ENCODE results near the gene RITA1. TPM values are rescaled to one million over a fixed set of nuclear protein-coding genes. Genes with fewer than 3 reads are reported as not detected.

The RITA1 gene
- total and polyA plus RNA-seq, 7 experiments from 2014 or later, result 6.4 to 28.9 (median 14.2) TPM

DNA sequence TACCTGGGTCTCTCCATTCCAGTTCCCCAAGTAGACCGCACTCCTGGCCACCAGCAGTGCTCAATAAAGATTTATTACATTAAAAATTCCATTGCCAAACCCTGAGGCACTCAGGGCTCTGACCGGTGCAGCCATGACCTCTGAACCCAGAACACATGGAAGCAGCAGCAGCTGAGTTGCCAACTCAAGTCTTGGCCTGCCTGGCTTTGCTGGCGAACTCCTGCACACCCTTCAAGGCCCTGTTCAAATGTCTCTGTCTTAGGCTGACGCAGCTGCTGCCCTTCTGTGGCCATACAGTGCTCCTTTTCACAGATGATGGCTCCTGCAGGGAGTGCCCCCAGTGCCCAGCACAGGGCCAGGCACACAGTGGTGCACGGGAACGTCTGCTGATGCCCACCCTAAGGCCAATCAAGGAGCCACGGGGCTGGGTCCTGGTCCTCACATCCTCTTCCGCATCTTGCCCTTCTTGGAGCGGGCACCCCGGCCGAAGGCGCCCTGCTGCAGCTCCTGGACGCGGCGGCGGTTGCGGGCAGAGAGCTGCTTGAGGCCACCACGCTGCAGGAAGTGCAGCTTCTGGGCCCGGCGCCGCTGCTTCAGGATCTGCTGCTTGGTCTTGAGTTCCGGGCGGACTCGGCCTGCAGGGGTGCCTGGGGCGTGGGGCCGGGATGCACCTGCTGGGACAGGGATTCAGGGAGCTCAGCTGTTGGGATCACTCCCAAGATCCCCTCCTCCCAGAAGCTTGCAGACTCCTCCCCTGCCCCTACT is 26.9 kb upstream of the RITA1 start:
- H3K36me3 Mint-ChIP-seq, result peaks cover 0 to 22% (median 10%) of the 10 kb centered on the region in 5 donors
- no peak overlapping the region for H3K27ac Mint-ChIP-seq
- CTCF ChIA-PET, result no interaction called here

DNA sequence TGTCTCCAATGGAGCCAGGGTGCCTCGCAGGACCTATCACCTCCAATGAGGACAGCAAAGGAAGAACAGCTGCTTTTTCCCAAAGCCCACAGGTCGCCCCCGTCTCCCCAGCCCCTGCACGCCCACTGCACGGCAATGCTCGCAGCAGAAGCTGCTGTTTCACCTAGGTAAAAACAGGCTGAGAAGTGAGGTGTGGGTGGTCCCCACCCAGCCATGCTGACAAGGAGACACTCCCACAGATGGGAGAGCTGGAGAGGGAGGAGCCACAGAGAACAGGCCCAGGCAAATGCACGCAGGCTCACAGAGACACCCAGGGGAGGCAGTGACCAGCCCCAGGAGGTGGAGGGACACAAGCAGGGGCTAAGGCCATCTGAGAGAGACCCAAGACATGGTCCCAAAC is 25.6 kb upstream of the RITA1 start:
- ATAC-seq, result no peak
- H3K4me3 Mint-ChIP-seq, result no peak overlapping the region
- peaks cover 0 to 22% (median 10%) of the 10 kb centered on the region in 5 donors for H3K36me3 Mint-ChIP-seq
- ChIA-PET CTCF (interaction anchor here (0.7 to 1.0 kb wide), 2 partner anchors 14 to 709 kb away, joined by 3 to 4 read pairs; no protein-coding TSS in a partner anchor), POLR2A (no interaction called here)
- Histone ChIP-seq H3K4me1 (ENCODE audit: control insufficient read depth in 2 of 2, insufficient read depth in 2 of 2, low read length in 2 of 2) (peaks cover 0 to 6% of the 10 kb centered on the region in 2 donors), H3K27ac (ENCODE audit: low read depth, low read length) (no peak overlapping the region), H3K4me3 (ENCODE audit: low read length) (no peak overlapping the region), H3K27me3 (ENCODE audit: control insufficient read depth in 2 of 2, insufficient read depth in 2 of 2, low read length in 2 of 2) (no peaks in the 10 kb centered on the region), H3K9me3 (ENCODE audit: control insufficient read depth in 2 of 3, low read length in 3 of 3) (no peaks in the 10 kb centered on the region), H3K36me3 (ENCODE audit: control insufficient read depth in 2 of 3, insufficient read depth in 3 of 3, low read length in 3 of 3) (peaks cover 6 to 77% (median 7%) of the 10 kb centered on the region in 3 experiments)
- no peaks in the 10 kb centered on the region for H3K9me3 Mint-ChIP-seq
- no peak overlapping the region for H3K27ac Mint-ChIP-seq
- intact Hi-C loops (cut with micrococcal nuclease), result loop anchor here in 1 of 2 donors (10.0 kb wide), 1 partner anchor 255 kb away; the partner anchor contains the start of gene OAS1
- DNase-seq, result no peak
- peaks cover 0 to 12% (median 5%) of the 10 kb centered on the region in 7 donors for H3K4me1 Mint-ChIP-seq
- peaks cover 0 to 4% (median 0%) of the 10 kb centered on the region in 5 donors for H3K27me3 Mint-ChIP-seq

More for the DNA sequence above, 26.9 kb upstream of the RITA1 start:
- intact Hi-C loops (cut with micrococcal nuclease), result loop anchor here in 1 of 2 donors (10.0 kb wide), 1 partner anchor 254 kb away; the partner anchor contains the start of gene OAS1
- no peaks in the 10 kb centered on the region for H3K9me3 Mint-ChIP-seq
- H3K27me3 Mint-ChIP-seq, result peaks cover 0 to 10% (median 0%) of the 10 kb centered on the region in 5 donors
- Histone ChIP-seq H3K27me3 (ENCODE audit: control insufficient read depth in 2 of 2, insufficient read depth in 2 of 2, low read length in 2 of 2) (no peaks in the 10 kb centered on the region), H3K9me3 (ENCODE audit: control insufficient read depth in 2 of 3, low read length in 3 of 3) (no peaks in the 10 kb centered on the region), H3K4me3 (ENCODE audit: low read length) (no peak overlapping the region), H3K4me1 (ENCODE audit: control insufficient read depth in 2 of 2, insufficient read depth in 2 of 2, low read length in 2 of 2) (peaks cover 0 to 15% of the 10 kb centered on the region in 2 donors), H3K27ac (ENCODE audit: low read depth, low read length) (no peak overlapping the region), H3K36me3 (ENCODE audit: control insufficient read depth in 2 of 3, insufficient read depth in 3 of 3, low read length in 3 of 3) (peaks cover 6 to 64% (median 7%) of the 10 kb centered on the region in 3 experiments)
- peak overlapping the region in 1 of 10 donors; percentile 20 for H3K4me3 Mint-ChIP-seq
- no peak for DNase-seq
- no peak for ATAC-seq
- H3K4me1 Mint-ChIP-seq, result peaks cover 0 to 16% (median 10%) of the 10 kb centered on the region in 7 donors
- POLR2A ChIA-PET, result no interaction called here

DNA sequence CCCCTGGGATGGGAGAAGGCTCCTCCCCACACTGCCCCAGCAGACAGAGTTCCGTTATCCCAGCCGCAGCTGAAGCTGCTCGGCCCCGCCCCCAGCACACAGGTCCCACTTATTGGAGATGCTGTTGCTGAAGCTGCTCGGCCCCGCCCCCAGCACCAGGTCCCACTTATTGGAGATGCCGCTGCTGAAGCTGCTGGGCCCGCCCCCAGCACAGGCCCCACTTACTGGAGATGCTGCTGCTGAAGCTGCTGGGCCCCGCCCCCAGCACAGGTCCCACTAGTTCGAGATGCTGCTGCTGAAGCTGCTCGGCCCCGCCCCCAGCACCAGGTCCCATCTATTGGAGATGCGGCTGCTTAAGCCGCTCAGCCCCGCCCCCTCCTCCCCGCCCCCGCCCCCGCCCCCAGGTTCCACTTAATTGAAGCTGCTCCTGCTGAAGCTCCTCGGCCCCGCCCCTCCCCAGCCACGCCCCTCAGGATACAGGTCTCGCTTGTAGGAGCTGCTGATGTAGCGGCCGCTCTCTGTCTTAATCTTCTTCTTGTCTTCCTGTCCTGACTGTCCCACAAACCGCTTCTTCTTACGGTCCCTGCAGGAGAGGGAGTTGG is 24.0 kb upstream of the RITA1 start:
- Histone ChIP-seq H3K36me3 (ENCODE audit: control insufficient read depth in 2 of 3, insufficient read depth in 3 of 3, low read length in 3 of 3) (peaks cover 6 to 93% (median 7%) of the 10 kb centered on the region in 3 experiments), H3K4me1 (ENCODE audit: control insufficient read depth in 2 of 2, insufficient read depth in 2 of 2, low read length in 2 of 2) (no peaks in the 10 kb centered on the region), H3K27me3 (ENCODE audit: control insufficient read depth in 2 of 2, insufficient read depth in 2 of 2, low read length in 2 of 2) (no peaks in the 10 kb centered on the region), H3K27ac (ENCODE audit: low read depth, low read length) (no peak overlapping the region), H3K9me3 (ENCODE audit: control insufficient read depth in 2 of 3, low read length in 3 of 3) (no peaks in the 10 kb centered on the region), H3K4me3 (ENCODE audit: low read length) (no peak overlapping the region)
- peaks cover 0 to 7% (median 0%) of the 10 kb centered on the region in 7 donors for H3K4me1 Mint-ChIP-seq
- ATAC-seq (no peak), DNase-seq (no peak)
- peaks cover 0 to 32% (median 11%) of the 10 kb centered on the region in 5 donors for H3K36me3 Mint-ChIP-seq
- intact Hi-C loops (cut with micrococcal nuclease), result no loop called here
- H3K27ac Mint-ChIP-seq, result peak overlapping the region in 2 of 9 donors; percentile 8 to 37
- POLR2A ChIA-PET, result interaction anchor here (0.7 kb wide), 1 partner anchor 67 kb away, joined by 3 read pairs; no protein-coding TSS in a partner anchor
- H3K27me3 Mint-ChIP-seq, result no peaks in the 10 kb centered on the region
- H3K4me3 Mint-ChIP-seq, result no peak overlapping the region
- no peaks in the 10 kb centered on the region for H3K9me3 Mint-ChIP-seq
- CTCF ChIA-PET, result interaction anchor here (1.2 kb wide), 1 partner anchor 63 kb away, joined by 4 read pairs; no protein-coding TSS in a partner anchor

DNA sequence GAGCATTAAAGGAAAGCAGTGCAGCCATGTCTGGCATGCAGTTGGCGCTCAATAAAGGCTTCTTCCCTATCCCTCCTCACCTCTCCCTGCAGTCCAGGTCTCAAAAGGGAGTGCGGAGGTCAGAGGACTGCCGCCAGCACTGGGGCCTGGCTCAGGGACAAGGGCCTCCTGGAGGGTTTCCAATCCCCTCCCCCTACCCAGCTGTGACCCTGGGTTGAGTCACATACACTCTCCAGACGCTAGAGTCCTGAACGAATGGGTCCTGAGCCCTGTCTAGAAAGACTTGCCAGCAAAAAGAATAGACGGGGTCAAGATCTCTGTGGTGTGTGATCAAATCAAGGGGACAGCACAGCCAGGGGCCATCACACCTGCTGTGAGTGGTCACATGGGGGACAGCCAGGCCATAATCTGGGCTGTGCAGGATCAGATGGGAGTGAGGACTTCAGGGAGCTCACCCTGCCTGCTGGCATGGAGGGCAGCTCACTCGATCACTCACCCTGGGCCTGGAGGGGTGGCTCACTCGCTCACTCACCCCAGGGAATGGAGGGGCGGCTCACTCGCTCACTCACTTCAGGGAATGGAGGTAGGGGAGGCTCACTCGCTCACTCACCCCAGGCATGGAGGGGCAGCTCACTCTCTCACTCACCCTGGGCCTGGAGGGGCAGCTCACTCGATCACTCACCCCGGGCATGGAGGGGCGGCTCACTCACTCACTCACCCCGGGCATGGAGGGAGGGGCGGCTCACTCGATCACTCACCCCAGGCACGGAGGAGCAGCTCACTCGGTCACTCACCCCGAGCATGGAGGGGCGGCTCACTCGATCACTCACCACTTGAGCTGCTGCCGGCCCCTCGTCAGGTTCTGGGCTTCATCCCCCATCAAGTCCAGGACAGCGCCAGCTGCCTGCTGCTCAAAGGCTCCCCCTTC is 23.2 kb upstream of the RITA1 start:
- POLR2A ChIA-PET, result interaction anchor here (0.6 to 0.7 kb wide), 3 partner anchors 20 to 66 kb away, joined by 3 to 4 read pairs (median 4); no protein-coding TSS in a partner anchor
- peaks cover 0 to 2% (median 0%) of the 10 kb centered on the region in 7 donors for H3K4me1 Mint-ChIP-seq
- H3K27me3 Mint-ChIP-seq, result no peaks in the 10 kb centered on the region
- peaks cover 6 to 97% (median 7%) of the 10 kb centered on the region in 3 experiments for H3K36me3 ChIP-seq (ENCODE audit: control insufficient read depth in 2 of 3, insufficient read depth in 3 of 3, low read length in 3 of 3)
- H3K27ac ChIP-seq (ENCODE audit: low read depth, low read length), result peak overlapping the region; percentile 0
- H3K4me3 ChIP-seq (ENCODE audit: low read length), result no peak overlapping the region
- DNase-seq (no peak), ATAC-seq (no peak)
- no peaks in the 10 kb centered on the region for H3K9me3 Mint-ChIP-seq
- CTCF ChIA-PET, result interaction anchor here (0.6 kb wide), 1 partner anchor 263 kb away, joined by 3 read pairs; no protein-coding TSS in a partner anchor
- intact Hi-C loops (cut with micrococcal nuclease), result no loop called here
- no peak overlapping the region for H3K4me3 Mint-ChIP-seq
- peak overlapping the region in 1 of 9 donors; percentile 65 for H3K27ac Mint-ChIP-seq
- no peaks in the 10 kb centered on the region for H3K27me3 ChIP-seq (ENCODE audit: control insufficient read depth in 2 of 2, insufficient read depth in 2 of 2, low read length in 2 of 2)
- H3K4me1 ChIP-seq (ENCODE audit: control insufficient read depth in 2 of 2, insufficient read depth in 2 of 2, low read length in 2 of 2), result no peaks in the 10 kb centered on the region
- H3K36me3 Mint-ChIP-seq, result peaks cover 0 to 35% (median 8%) of the 10 kb centered on the region in 5 donors
- no peaks in the 10 kb centered on the region for H3K9me3 ChIP-seq (ENCODE audit: control insufficient read depth in 2 of 3, low read length in 3 of 3)

DNA sequence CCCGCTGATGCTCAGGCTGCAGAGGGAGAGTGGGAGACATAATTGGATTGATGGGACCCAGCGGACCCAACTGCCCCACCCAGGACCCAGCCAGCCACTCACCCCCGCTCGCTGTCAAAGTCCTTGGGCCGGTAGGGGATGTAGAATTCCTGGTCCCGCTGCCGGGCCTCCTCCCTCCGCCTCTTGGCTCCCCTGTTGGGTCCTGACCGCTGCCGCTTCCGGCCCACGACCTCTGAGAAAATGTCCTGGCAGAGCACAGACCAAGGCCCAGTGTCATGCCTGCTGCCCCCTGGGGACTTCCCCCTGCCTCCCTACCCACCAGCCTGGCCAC is 22.5 kb upstream of the RITA1 start:
- POLR2A ChIA-PET, result no interaction called here
- H3K27me3 ChIP-seq (ENCODE audit: control insufficient read depth in 2 of 2, insufficient read depth in 2 of 2, low read length in 2 of 2), result no peaks in the 10 kb centered on the region
- peaks cover 0 to 2% (median 0%) of the 10 kb centered on the region in 7 donors for H3K4me1 Mint-ChIP-seq
- H3K27ac ChIP-seq (ENCODE audit: low read depth, low read length), result no peak overlapping the region
- no peaks in the 10 kb centered on the region for H3K4me1 ChIP-seq (ENCODE audit: control insufficient read depth in 2 of 2, insufficient read depth in 2 of 2, low read length in 2 of 2)
- H3K9me3 Mint-ChIP-seq, result no peaks in the 10 kb centered on the region
- H3K4me3 ChIP-seq (ENCODE audit: low read length), result no peak overlapping the region
- peaks cover 0 to 35% (median 8%) of the 10 kb centered on the region in 5 donors for H3K36me3 Mint-ChIP-seq
- no peaks in the 10 kb centered on the region for H3K9me3 ChIP-seq (ENCODE audit: control insufficient read depth in 2 of 3, low read length in 3 of 3)
- no peak overlapping the region for H3K27ac Mint-ChIP-seq
- intact Hi-C loops (cut with micrococcal nuclease), result no loop called here
- H3K4me3 Mint-ChIP-seq, result no peak overlapping the region
- CTCF ChIA-PET, result interaction anchor here (0.6 kb wide), 1 partner anchor 263 kb away, joined by 3 read pairs; no protein-coding TSS in a partner anchor
- H3K36me3 ChIP-seq (ENCODE audit: control insufficient read depth in 2 of 3, insufficient read depth in 3 of 3, low read length in 3 of 3), result peaks cover 7 to 97% (median 7%) of the 10 kb centered on the region in 3 experiments
- no peaks in the 10 kb centered on the region for H3K27me3 Mint-ChIP-seq
- ATAC-seq (no peak), DNase-seq (no peak)

DNA sequence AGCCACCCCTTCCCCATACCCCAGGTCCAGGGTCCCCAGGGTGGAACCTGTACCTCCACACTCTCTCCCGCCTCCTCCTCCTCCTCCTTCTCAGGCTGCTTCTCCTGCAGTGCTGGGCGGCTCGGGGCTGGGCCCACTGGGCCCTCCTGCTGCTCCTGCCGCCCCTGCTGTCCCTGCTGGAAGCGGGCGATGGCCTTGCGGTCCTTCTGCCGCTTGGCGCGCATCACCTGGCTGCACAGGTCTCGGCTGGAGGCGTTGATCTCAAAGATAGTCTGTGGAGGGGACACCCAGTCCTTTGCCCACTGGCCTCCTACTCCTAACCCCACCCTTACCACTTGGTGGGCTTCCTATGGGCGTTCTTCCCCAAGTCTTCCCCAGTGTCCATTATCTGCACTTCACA is 21.5 kb upstream of the RITA1 start:
- DNase-seq (no peak), ATAC-seq (no peak)
- H3K36me3 Mint-ChIP-seq, result peaks cover 0 to 34% (median 8%) of the 10 kb centered on the region in 5 donors
- intact Hi-C loops (cut with micrococcal nuclease), result no loop called here
- Histone ChIP-seq H3K4me3 (ENCODE audit: low read length) (no peak overlapping the region), H3K9me3 (ENCODE audit: control insufficient read depth in 2 of 3, low read length in 3 of 3) (no peaks in the 10 kb centered on the region), H3K36me3 (ENCODE audit: control insufficient read depth in 2 of 3, insufficient read depth in 3 of 3, low read length in 3 of 3) (peaks cover 7 to 97% (median 13%) of the 10 kb centered on the region in 3 experiments), H3K27ac (ENCODE audit: low read depth, low read length) (no peak overlapping the region), H3K27me3 (ENCODE audit: control insufficient read depth in 2 of 2, insufficient read depth in 2 of 2, low read length in 2 of 2) (no peaks in the 10 kb centered on the region), H3K4me1 (ENCODE audit: control insufficient read depth in 2 of 2, insufficient read depth in 2 of 2, low read length in 2 of 2) (no peaks in the 10 kb centered on the region)
- no peaks in the 10 kb centered on the region for H3K27me3 Mint-ChIP-seq
- H3K9me3 Mint-ChIP-seq, result no peaks in the 10 kb centered on the region
- H3K4me3 Mint-ChIP-seq, result no peak overlapping the region
- H3K27ac Mint-ChIP-seq, result no peak overlapping the region
- ChIA-PET POLR2A (no interaction called here), CTCF (no interaction called here)
- peaks cover 0 to 2% (median 0%) of the 10 kb centered on the region in 7 donors for H3K4me1 Mint-ChIP-seq
